ENCODE results near the gene RHBDF1. TPM values are rescaled to one million over a fixed set of nuclear protein-coding genes. Genes with fewer than 3 reads are reported as not detected.

Gene RHBDF1
- total and polyA plus RNA-seq, 10 of the 15 experiments (the other 5 are each of a cell fraction or from before 2014, with no cell fraction given), result 0.04 to 0.85 (median 0.36) TPM; not detected in 3

DNA sequence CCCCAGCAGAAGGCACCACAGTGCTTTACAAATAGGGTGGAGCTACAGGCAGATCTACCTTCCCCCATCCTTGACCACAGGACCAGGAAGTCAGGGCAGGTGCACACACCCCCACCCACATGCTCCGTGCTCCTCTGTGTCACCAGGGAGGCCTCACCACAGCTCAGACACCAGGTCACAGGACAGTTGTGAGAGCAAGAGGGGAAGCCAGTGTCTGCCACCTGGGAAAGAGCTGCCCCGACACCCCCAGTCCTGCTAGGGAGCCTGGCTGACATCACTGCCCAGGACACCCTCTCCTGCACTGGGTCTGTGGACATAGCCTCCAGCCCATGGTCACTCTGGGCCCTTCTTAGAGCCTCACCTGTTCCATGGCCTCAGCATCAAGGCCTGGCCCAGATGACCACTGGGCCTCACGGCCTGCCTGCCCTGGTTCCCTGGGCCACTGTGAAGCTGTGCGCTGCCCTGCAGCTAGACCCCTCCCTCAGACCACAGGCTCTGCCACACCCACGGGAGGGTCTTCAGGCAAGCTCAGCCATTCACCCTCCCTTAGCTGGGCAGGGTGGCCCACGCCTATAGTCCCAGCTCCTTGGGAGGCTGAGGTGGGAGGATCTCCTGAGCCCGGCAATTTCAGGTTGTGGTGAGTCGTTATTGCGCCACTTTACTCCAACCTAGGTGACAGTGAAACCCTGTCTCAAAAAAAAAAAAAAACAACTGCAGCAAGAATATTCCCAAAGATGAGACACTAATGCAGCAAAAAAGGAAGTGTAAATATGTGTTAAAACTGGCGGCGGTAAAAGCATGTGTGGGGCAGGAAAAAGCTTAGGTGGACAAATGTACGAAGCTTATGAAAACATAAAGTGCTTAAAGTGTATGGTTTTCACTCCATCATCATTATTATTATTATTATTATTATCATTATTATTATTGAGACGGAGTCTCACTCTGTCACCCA, 33.2 kb downstream of the RHBDF1 start (continued):
- TF ChIP-seq, protein P1, sequence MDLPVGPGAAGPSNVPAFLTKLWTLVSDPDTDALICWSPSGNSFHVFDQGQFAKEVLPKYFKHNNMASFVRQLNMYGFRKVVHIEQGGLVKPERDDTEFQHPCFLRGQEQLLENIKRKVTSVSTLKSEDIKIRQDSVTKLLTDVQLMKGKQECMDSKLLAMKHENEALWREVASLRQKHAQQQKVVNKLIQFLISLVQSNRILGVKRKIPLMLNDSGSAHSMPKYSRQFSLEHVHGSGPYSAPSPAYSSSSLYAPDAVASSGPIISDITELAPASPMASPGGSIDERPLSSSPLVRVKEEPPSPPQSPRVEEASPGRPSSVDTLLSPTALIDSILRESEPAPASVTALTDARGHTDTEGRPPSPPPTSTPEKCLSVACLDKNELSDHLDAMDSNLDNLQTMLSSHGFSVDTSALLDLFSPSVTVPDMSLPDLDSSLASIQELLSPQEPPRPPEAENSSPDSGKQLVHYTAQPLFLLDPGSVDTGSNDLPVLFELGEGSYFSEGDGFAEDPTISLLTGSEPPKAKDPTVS (IDR thresholded peaks at IDR 0.05; ENCODE audit: low read depth, low read length), result no peak
- no peak for TF ChIP-seq KLF5 (IDR thresholded peaks at IDR 0.05; ENCODE audit: partially characterized antibody)
- no peak for TF ChIP-seq STAT1 (conservative IDR thresholded peaks at IDR 0.05)
- TF ChIP-seq SMAD5 (IDR thresholded peaks at IDR 0.05; ENCODE audit: low read depth), result no peak
- no peak for TF ChIP-seq SMC3 (IDR thresholded peaks at IDR 0.05; ENCODE audit: borderline replicate concordance, low read length)
- no peak for TF ChIP-seq SRF (IDR thresholded peaks at IDR 0.05; ENCODE audit: low read depth in 2 of 2, low read length in 2 of 2)
- no peak for TF ChIP-seq SUPT20H (IDR thresholded peaks at IDR 0.05; ENCODE audit: borderline replicate concordance, control insufficient read depth, low read depth, low read length)
- TF ChIP-seq ZZZ3 (IDR thresholded peaks at IDR 0.05; ENCODE audit: control insufficient read depth, insufficient read length, low read depth), result no peak
- TF ChIP-seq PML (IDR thresholded peaks at IDR 0.05; ENCODE audit: low read length), result no peak
- no peak for TF ChIP-seq CBX3 (IDR thresholded peaks at IDR 0.05; ENCODE audit: borderline replicate concordance, low read depth)
- TF ChIP-seq E4F1 (IDR thresholded peaks at IDR 0.05; ENCODE audit: borderline replicate concordance, partially characterized antibody), result peak; percentile 53
- TF ChIP-seq NKRF (conservative IDR thresholded peaks at IDR 0.05), result 0 out of 2 replicates have a peak, but pooled peaks have one; percentile 22
- TF ChIP-seq PRDM15 (CRISPR knock-in tag; IDR thresholded peaks at IDR 0.05), result no peak
- no peak; the same call in 1 of the 2 replicates for TF ChIP-seq ZBED1 (IDR thresholded peaks at IDR 0.05; ENCODE audit: borderline replicate concordance)
- TF ChIP-seq ELK1 (IDR thresholded peaks at IDR 0.05; ENCODE audit: low read depth, low read length), result no peak
- TF ChIP-seq NFYB (IDR thresholded peaks at IDR 0.05; ENCODE audit: insufficient read depth, low read depth, low read length), result no peak
- no peak for TF ChIP-seq TCF7 (IDR thresholded peaks at IDR 0.05; ENCODE audit: borderline replicate concordance)
- peak; percentile 82 for TF ChIP-seq NBN (IDR thresholded peaks at IDR 0.05)
